HK-2 (cell line): ENCODE results near the gene MYLIP.
"Not testable (repeated sequence)": the region's sequence is repeated elsewhere in the genome, so short reads cannot be mapped to it uniquely, and the experiment has no call there.

Experiments used
- DNase-seq: peaks from one replicate; pipeline ENCODE4 v3.0.0-alpha.2; 2018; ENCODE audit not compliant: unreplicated experiment

MYLIP gene

DNA sequence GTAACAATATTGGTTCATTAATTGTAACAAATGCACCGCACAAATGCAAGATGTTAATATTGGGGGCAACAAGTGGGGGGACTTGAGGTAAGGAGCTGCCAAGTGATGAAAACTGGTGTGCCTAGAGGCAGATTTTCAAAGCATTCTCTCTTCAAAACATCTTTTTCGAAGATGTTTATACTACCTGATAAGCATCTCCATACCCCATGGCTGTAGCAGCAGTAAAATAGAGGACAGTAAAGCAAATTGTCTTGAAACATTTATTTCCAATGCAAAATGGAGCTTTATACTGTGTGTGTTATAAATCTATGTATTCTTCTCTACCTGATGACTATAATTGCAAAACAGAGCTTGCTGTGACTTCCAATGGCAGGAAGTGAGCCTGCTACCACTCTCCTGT, 42.5 kb downstream of the MYLIP start:
- no peak for DNase-seq

DNA sequence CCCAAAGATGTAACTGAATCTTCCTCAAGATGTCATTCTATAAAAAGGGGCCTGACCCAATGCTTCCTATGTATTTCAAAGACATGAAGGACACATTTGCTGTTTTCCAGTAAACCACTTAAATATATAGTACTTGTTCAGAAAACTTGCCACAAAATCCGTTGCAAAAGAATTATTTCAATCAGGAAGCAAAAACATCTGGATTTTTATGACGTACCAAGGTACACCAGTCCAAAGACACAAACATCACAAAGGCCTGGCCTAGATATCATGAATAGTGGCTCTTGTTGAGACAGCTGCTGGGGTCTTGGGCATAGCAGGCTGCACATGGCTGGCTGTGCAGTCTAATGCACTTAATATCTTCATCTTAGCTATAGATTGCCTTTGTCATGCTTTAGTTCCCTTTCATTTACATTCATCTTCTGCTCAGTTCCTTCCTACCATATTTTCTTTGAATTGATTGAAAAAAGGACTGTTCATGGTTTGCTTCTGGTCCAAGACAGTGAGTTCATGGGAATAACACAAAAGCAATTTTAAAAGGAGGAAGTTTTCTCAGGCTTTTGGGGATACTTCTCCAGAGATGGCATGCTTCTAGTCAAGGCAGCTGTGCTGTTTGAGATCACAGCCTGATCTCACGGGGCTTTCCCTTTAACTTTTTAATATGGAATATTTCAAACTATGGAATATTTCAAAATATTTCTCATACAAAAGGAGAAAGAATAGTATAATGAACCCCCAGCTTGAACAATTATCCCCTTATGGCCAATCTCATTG, 44.5 kb downstream of the MYLIP start:
- DNase-seq: no peak

DNA sequence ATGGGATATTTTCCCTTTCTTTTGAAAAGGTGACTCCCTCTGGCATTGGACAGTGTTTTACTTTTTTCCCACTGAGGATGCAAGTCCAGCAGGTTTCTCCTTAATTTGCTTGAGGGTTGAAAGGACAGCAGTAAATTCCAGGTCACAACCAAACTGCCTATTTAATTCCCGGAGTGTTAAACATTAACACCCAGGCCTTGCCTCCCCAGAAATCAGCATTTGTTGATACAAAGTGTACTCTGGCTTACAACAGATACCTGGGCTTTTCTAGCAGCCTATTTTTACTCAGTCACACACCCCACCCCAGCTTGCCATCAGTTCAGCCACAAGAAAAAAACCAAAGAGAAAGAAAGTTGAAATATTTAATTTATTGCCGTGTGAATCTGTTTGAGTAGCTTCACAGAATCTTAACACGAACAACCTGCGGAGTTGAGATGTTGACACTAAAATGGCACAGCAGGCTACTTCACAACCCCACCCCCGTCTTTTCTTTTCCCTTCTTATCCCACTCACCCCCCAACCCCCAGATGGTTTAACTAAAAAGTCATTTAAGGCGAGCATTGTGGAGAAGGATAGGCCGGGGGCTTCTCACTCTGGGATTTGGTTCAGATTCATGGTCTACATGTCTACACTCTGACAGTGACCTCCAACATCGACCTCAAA, 45.7 kb downstream of the MYLIP start:
- DNase-seq: no peak

DNA sequence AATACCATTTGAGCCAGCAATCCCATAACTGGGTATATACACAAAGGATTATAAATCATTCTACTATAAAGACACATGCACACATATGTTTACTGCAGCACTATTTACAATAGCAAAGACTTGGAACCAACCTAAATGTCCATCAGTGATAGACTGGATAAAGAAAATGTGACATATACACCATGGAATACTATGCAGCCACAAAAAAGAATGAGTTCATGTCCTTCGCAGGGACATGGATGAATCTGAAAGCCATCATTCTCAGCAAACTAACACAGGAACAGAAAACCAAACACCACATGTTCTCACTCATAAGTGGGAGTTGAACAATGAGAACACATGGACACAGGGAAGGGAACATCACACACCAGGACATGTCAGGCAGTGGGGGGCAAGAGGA, 47.7 kb downstream of the MYLIP start:
- DNase-seq: not testable (repeated sequence)

DNA sequence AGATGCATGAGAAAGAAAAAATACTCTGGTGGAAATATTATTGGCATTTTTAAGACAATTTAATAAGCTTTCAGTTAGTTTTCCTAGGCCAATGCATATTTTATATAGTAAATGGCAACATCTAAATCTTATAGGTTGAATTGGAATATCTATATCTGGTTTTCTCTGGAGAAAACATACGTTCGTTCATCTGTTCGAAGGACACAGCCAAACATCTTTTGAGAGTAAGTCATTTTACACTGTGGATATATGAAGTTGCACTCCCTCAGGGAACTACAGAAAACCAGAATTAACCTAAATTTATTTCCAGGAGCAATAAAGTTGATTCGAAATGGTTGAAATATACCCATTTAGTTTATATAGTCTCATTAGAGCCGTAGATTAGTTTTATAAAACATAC, 49.0 kb downstream of the MYLIP start:
- no peak for DNase-seq

DNA sequence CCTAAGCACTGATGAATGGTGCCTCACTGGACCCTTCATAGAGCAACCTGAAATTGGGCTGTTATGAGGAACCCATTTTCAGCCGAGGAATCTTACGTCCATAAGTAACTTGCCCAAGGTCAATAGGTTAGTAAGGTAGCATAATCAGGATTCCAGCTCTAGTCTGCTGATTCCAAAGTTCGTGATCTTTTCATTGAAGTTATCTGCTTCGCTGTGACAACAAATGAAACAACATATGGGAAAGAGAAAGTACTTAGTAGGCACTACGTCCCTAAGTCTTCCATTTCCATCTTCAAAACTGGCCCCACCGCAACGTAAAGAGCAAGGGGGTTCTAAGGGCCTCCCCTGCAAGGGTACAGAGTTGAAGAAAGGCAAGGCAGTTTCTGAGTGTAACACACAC, 49.5 kb downstream of the MYLIP start:
- no peak for DNase-seq

DNA sequence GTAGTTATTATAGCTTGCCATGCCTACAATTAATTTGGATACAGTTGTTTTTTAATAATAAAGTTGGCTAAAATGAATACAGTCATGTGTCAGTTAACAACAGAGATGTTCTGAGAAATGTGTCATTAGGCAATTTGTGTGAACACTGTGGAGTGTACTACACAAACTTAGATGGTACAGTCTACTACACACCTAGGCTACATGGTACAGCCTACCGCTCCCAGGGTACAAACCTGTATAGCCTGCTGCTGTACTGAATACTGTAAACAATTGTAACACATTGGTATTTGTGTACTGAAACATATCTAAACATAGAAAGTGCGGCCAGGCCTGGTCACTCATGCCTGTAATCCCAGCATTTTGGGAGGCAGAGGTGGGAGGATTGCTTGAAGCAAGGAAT, 50.2 kb downstream of the MYLIP start:
- DNase-seq: no peak

DNA sequence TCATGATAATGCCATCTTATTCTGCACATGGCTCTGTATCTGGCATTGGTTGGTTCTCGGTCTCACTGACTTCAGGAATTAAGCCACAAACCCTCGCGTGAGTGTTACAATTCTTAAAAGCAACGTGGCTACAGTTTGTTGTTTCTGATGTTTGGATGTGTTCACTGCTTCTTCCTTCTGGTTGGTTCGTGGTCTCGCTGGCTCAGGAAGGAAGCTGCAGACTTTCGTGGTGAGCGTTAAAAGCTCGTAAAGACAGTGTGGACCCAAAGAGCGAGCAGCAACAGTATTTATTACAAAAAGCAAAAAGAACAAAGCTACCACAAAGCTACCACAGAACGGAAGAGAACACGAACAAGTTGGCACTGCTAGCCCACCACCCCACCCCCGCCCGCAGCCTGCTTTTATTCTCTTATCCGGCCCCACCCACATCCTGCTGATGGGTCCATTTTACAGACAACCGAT, 51.1 kb downstream of the MYLIP start:
- no peak for DNase-seq

DNA sequence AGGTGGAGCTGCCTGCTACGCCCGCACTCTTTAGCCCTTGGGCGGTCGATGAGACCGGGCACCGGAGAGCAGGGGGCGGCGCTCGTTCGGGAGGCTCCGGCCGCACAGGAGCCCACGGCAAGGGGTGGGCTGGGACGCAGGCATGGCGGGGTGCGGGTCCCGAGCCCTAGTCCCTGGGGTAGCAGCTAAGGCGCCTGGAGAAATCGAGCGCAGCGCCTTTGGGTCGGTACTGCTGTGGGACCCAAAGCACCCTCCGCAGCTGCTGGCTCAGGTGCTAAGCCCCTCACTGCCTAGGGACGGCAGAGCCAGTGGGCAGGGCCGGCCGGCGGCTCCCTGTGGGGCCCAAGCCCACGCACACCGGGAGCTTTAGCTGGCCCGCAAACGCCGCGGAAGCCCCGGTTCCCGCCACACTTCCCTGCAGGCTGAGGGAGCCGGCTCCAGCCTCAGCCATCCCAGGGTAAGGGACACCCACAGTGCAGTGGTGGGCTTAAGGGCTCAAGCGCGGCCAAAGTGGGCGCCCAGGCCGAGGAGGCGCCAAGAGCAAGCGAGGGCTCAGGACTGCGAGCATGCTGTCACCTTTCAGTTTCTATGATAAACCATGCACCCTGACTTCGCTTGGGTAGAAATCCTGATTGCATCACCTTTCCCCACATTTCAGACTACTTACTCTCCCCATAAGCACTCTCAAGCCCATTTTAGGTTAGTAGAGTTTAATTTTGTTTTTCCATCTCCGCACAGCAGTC, 52.0 kb downstream of the MYLIP start:
- DNase-seq: no peak

DNA sequence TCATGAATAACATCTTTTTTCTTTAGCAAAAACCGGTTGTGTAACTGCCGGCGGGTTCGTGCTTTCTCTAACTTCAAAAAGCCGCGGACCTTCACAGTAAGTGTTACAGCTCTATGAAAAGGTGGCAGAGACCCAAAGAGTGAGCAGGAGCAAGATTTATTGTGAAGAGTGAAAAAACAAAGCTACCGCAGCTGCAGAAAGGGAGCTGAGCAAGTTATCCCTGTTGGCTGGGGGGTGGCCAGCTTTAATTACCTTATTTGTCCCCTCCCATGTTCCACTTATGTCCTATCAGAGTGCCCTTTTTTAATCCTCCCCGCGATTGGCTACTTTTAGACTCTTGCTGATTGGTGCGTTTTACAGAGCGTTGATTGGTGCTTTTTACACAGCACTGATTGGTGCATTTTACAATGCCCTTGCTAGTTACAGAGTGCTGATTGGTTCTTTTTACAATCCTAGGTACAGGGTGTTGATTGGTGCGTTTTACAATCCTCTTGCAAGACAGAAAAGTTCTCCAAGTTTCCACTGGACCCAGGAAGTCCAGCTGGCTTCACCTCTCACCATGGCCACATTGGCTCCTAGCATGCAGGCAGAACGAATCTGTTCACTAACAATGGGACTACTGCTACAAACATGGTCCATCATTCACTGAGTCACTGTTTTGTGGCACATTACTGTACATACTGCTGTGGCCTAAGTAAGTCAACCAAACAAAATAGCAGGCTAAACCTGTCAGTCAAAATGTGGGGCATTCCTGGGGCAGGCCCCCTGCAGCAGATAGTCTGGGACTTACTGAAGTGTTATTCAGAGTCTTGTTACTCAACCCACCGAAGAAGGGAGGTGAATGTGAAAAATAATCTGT, 52.8 kb downstream of the MYLIP start:
- no peak for DNase-seq

DNA sequence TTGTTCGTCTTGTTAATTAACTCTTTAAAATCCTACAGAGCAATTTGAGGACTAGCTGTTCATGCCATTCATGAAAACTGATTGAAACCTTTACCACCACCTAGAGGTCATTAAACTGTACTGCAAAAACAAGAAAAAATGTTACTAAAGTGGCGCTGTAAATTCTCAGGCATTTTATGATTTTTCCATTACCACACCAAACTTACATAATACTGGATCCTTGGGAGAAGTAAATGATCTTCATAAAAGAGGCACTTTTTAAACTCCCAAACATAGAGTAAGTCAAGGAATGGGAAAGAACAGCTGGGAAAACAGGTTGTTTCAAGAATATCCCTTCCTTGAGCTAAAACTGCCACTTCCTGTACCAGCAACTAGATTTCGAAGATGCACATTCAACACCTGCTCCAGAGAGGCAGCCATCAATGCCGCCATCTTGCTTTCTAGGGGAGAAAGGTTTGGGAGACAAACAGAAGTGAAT, 54.3 kb downstream of the MYLIP start:
- no peak for DNase-seq

DNA sequence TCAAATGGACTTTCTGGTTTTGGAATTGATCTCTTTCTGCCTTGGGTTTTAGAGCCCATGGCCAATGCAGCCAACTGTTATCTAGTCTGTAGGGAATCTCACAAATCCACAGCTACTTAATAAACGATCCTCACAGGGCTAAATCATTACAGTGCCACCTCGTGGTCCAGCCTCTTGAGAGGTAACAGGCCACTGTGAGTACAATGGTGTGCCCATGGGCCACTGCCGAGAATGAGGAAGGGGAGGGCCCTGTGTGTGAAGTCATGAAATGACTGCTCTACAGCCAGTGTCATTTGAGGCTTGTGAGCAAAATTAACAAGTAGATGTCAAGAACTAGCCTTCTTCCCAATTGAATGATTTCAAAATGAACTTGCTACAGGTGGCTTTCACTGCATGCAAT, 55.2 kb downstream of the MYLIP start:
- DNase-seq: peak; percentile 34

DNA sequence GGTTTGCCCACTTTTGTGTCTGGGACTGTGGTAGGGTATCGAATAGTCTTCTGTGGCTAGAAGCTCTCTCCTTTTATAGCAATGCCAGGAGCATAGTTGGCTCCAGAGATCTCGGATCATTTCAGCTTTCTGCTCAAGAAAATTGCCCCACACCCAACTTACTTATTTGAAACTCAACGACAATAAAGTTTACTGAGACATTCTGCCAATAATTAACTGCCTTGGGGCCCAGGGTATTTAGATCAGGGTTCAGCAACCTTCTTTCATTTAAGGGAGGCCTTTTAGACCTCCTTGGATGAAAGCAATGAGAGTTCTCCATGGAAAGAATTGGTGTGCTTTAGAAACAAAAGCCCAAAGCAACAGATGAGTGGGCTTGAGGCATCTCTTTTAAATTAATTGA, 55.7 kb downstream of the MYLIP start:
- no peak for DNase-seq

DNA sequence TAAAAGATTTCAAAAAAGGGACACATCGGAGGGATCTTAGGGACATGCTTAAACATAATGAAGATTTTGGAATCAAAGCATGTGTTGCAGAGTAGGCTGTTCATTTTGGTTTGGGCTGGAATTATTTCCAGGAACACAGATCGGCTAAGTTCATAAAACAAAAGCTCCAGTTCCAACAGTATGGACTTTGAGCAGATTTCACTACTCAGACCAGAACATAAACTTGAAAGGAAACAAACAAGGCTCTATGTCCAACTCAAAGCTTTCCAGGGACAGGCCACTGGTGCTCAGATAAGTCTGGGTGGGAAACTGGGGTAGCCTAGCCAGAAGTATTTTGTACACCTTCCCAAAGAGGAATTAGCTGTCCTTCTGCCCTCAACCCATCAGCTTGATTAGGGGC, 58.3 kb downstream of the MYLIP start:
- DNase-seq: no peak

DNA sequence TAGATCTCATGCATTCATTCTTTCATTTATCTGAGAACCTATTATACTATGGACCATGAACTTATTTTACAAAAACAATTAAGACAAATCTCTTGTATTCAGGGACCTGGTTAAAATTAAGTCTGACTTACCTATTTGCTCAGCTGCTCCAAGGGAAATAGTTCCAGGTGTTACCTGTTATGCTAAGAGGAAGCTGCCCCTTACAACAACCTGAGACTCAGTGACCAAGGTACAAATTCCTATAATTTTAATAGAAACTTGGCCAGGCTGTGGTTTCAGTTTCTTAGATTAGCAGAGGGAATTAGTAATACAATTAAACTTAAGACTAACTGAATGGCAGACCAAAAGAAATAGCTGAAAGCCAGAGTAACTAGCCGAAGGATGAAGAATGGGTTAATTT, 61.3 kb downstream of the MYLIP start:
- DNase-seq: no peak

DNA sequence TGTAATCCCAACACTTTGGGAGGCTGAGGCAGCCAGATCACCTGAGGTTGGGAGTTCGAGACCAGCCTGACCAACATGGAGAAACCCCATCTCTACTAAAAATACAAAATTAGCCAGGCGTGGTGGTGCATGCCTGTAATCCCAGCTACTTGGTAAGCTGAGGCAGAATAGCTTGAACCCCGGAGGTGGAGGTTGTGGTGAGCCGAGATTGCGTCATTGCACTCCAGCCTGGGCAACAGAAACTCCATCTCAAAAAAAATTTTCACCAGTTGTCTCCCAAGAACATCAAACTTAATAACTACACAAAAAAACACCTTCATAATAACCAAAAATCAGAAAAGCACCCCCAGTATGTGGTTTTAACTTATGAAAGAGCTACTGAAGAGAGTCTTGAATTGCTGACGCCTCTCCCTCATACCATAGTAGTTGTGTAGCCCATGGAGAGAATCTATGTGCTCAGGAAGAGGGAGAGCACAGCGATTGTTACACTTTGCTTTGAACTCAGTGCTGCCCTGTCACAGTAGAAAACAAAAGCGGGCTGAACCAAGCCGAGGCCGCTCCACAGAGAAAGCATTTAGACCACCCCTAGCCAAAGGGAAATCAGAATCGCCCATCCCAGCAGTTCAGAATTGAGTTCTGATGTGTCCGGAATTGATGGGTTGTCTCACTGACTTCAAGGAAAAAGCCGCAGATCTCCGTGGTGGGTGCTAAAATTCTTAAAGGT, 67.5 kb downstream of the MYLIP start:
- DNase-seq: no peak

DNA sequence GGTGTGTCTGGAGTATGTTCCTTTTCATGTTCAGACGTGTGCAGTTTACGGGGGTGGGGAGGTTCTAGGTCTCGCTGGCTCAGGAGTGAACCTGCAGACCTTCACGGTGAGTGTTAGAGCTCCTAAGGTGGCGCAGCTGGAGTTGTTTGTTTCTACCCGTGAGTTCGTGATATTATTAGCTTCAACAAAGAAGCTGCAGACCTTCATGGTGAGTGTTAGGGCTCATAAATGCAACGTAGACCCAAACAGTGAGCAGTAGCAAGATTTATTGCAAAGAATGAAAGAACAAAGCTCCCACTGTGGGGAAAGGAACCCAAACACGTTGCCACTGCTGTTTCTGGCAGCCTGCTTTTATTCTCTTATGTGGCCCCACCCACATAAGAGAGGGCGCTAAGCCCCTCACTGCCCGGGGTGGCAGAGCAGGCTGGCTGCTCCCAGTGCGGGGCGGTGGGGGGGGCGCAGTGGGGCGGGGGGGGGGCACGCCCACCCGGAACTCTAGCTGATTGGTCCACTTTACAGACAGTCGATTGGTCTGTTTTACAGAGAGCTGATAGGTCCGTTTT, 68.2 kb downstream of the MYLIP start:
- DNase-seq: no peak
